Measurements from ENCODE around the gene NOL7.

Gene NOL7

DNA sequence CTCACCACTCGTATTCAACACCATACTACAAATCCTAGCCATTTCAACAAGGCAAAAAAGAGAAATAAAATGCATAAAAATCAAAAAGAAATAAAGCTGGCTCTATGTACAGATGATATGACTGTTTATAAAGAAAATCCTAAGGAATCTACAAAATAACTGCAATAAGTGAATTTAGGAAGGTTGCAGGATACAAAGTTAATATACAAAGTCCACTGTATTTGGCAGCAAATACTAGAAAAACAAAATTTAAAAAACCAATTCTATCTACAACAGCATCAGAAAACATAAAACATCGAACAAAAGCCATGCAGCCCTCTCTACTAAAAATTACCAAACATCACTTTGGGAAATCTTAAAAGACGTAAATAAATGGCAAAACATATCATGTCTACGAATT is 48.9 kb downstream of the NOL7 start:
- Histone ChIP-seq H3K4me3 (ENCODE audit: insufficient read depth, low read depth, low read length, poor library complexity, severe bottlenecking) (no peak overlapping the region), H3K36me3 (ENCODE audit: control insufficient read depth, insufficient read depth, low read length) (no peaks in the 10 kb centered on the region), H3K4me1 (ENCODE audit: control insufficient read depth, insufficient read depth, low read length, poor library complexity, severe bottlenecking) (peaks cover 12% of the 10 kb centered on the region), H3K27me3 (replicated peaks; ENCODE audit: control insufficient read depth, insufficient read depth, low read length, poor library complexity, severe bottlenecking) (no peaks in the 10 kb centered on the region), H3K9me3 (ENCODE audit: control insufficient read depth, low read length) (no peaks in the 10 kb centered on the region), H3K27ac (ENCODE audit: insufficient read depth, low read length, poor library complexity, severe bottlenecking) (no peak overlapping the region)
- DNase-seq, result no peak

DNA sequence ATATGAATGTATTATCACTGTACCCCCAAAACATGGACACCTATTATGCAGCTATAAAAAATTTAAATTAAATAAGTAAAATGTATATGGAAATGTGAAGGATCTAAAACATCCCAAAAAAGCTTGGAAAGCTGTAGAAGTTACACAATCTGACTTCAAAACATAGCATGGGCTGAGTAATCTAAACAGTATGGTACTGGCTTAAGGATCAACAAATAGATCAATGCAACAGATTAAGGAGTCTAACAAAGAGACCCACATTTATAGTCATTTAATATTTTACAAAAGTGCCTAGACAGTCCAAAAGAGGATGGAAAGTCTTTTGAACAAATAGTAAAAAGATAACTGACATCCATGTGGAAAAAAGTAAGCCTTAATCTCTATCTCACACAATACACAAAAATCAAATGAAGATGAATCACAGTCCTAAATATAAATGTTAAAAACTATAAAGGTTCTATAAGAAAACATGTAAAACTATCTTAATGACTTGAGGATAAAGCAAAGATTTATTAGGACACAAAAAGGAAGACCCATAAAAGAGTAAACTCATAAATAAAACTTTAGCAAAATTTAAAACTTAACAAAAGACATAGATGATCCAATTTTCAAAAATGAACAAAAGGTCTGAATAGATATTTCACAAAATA is 49.7 kb downstream of the NOL7 start:
- no peak for DNase-seq
- no peaks in the 10 kb centered on the region for H3K27me3 ChIP-seq (replicated peaks; ENCODE audit: control insufficient read depth, insufficient read depth, low read length, poor library complexity, severe bottlenecking)
- H3K36me3 ChIP-seq (ENCODE audit: control insufficient read depth, insufficient read depth, low read length), result no peaks in the 10 kb centered on the region
- no peak overlapping the region for H3K4me3 ChIP-seq (ENCODE audit: insufficient read depth, low read depth, low read length, poor library complexity, severe bottlenecking)
- H3K4me1 ChIP-seq (ENCODE audit: control insufficient read depth, insufficient read depth, low read length, poor library complexity, severe bottlenecking), result peaks cover 12% of the 10 kb centered on the region
- H3K27ac ChIP-seq (ENCODE audit: insufficient read depth, low read length, poor library complexity, severe bottlenecking), result no peak overlapping the region
- no peaks in the 10 kb centered on the region for H3K9me3 ChIP-seq (ENCODE audit: control insufficient read depth, low read length)

DNA sequence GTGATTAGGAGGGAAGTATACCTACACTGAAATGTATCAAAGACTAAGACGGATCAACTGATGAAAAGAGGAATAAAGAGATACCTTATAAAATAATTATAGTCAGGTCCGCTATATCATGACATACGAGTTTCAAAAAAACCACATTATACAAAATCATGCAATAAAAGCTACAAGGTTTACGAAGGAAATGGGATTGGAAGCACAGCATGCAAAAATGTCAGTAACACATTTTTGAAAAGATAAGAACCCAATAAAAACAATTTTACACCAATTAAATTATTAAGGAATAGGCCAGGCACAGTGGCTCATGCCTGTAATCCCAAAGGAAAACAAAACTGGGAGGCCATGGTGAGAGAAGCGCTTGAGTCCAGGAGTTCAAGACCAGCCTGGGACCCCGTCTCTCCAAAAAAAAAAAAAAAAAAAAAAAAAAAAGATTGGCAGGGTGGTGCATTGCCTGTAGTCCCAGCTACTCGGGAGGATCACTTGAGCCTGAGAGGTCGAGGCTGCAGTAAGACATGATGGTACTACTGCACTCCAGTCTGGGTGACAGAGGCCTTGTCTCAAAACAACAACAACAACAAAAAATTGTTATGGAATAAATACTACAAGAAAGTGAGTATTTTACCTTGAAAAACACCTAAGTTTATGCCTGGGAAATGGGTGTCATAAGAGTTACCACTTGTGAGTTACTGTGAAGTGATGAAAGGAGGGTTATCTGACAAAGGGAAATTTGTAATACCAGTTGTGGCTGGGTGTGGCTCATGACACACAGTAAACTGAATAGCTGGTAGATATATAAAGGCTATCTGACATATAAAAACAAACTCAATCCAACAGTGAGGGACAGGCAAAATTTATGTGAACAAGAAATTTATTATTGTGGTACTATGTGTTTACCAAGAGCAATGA is 51.3 kb downstream of the NOL7 start:
- Histone ChIP-seq H3K36me3 (ENCODE audit: control insufficient read depth, insufficient read depth, low read length) (no peaks in the 10 kb centered on the region), H3K27ac (ENCODE audit: insufficient read depth, low read length, poor library complexity, severe bottlenecking) (no peak overlapping the region), H3K27me3 (replicated peaks; ENCODE audit: control insufficient read depth, insufficient read depth, low read length, poor library complexity, severe bottlenecking) (no peaks in the 10 kb centered on the region), H3K4me3 (ENCODE audit: insufficient read depth, low read depth, low read length, poor library complexity, severe bottlenecking) (no peak overlapping the region), H3K9me3 (ENCODE audit: control insufficient read depth, low read length) (no peaks in the 10 kb centered on the region), H3K4me1 (ENCODE audit: control insufficient read depth, insufficient read depth, low read length, poor library complexity, severe bottlenecking) (peaks cover 8% of the 10 kb centered on the region)
- no peak for DNase-seq

DNA sequence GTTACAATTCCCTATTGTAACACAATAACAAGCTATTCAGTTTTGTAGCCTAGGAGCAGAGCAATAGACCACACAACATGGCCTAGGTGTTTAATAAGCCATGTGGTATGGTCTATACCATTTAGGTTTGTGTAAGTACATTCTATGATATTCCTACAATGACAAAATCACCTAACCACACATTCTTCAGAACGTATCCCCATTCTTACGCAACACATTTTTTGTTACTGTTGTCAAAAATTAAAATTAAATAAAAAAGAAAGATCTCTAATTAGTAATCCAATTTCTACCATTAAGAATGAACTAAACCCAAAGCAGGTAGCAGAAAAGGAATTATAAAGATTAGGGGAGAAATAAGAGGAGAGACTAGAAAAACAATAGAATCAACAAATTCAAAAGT is 52.5 kb downstream of the NOL7 start:
- H3K4me3 ChIP-seq (ENCODE audit: insufficient read depth, low read depth, low read length, poor library complexity, severe bottlenecking), result no peak overlapping the region
- peaks cover 3% of the 10 kb centered on the region for H3K4me1 ChIP-seq (ENCODE audit: control insufficient read depth, insufficient read depth, low read length, poor library complexity, severe bottlenecking)
- no peak overlapping the region for H3K27ac ChIP-seq (ENCODE audit: insufficient read depth, low read length, poor library complexity, severe bottlenecking)

DNA sequence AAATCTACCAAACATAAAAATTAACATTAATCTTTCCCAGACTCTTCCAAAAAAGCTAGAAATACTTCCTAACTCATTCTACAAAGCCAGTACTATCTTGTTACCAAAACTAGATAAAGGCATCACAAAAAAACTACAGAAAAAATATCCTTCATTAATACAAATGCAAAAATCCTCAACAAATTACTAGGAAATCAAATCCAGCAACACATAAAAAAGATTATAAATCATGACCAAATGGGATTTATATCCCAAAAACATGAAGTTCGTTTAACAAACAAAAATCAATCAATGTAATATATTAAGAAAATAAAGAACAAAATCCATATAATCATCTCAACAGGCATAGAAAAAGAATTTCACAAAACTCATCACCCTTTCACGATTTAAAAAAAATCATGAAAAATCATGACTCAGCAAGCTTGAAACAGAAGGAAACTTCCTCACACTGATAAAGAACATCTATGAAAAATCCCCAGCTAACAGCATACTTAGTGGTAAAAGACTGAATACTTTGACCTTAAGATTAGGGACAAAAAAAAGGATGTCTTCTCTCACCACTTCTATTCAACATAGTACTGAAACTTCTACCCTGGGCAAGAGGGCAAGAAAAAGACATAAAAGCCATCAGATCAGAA is 53.3 kb downstream of the NOL7 start:
- Histone ChIP-seq H3K27ac (ENCODE audit: insufficient read depth, low read length, poor library complexity, severe bottlenecking) (no peak overlapping the region), H3K36me3 (ENCODE audit: control insufficient read depth, insufficient read depth, low read length) (no peaks in the 10 kb centered on the region), H3K4me1 (ENCODE audit: control insufficient read depth, insufficient read depth, low read length, poor library complexity, severe bottlenecking) (peaks cover 3% of the 10 kb centered on the region), H3K9me3 (ENCODE audit: control insufficient read depth, low read length) (no peaks in the 10 kb centered on the region), H3K27me3 (replicated peaks; ENCODE audit: control insufficient read depth, insufficient read depth, low read length, poor library complexity, severe bottlenecking) (no peaks in the 10 kb centered on the region), H3K4me3 (ENCODE audit: insufficient read depth, low read depth, low read length, poor library complexity, severe bottlenecking) (no peak overlapping the region)
- DNase-seq, result no peak

More for the DNA sequence above, 52.5 kb downstream of the NOL7 start:
- Histone ChIP-seq H3K27me3 (replicated peaks; ENCODE audit: control insufficient read depth, insufficient read depth, low read length, poor library complexity, severe bottlenecking) (no peaks in the 10 kb centered on the region), H3K9me3 (ENCODE audit: control insufficient read depth, low read length) (no peaks in the 10 kb centered on the region), H3K36me3 (ENCODE audit: control insufficient read depth, insufficient read depth, low read length) (no peaks in the 10 kb centered on the region)
- no peak for DNase-seq

DNA sequence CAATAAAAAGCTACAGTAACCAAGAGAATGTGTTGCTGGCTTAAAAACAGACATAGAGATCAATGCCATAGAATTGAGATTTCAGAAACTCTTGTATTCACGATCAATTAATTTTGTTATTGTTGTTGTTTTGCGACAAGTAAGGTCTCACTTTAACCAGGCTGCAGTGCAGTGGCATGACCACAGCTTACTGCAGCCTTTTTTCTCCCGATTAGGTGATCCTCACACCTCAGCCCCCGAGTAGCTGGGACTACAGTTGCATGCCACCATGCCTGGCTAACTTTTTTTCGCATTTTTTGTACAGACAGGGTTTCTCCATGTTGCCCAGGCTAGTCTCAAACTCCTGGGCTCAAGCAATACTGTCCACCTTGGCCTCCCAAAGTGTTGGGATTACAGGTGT is 54.3 kb downstream of the NOL7 start:
- H3K9me3 ChIP-seq (ENCODE audit: control insufficient read depth, low read length), result no peaks in the 10 kb centered on the region
- H3K27me3 ChIP-seq (replicated peaks; ENCODE audit: control insufficient read depth, insufficient read depth, low read length, poor library complexity, severe bottlenecking), result no peaks in the 10 kb centered on the region
- H3K4me1 ChIP-seq (ENCODE audit: control insufficient read depth, insufficient read depth, low read length, poor library complexity, severe bottlenecking), result peaks cover 3% of the 10 kb centered on the region
- H3K27ac ChIP-seq (ENCODE audit: insufficient read depth, low read length, poor library complexity, severe bottlenecking), result no peak overlapping the region
- no peak for DNase-seq
- H3K4me3 ChIP-seq (ENCODE audit: insufficient read depth, low read depth, low read length, poor library complexity, severe bottlenecking), result no peak overlapping the region
- H3K36me3 ChIP-seq (ENCODE audit: control insufficient read depth, insufficient read depth, low read length), result no peaks in the 10 kb centered on the region
